ENCODE measurements around the gene GOLGA1.
"Not testable (repeated sequence)": the region's sequence is repeated elsewhere in the genome, so short reads cannot be mapped to it uniquely, and the experiment has no call there.

GOLGA1 gene

GRCh38 chr9:124920394-124920793 lies 20.5 kb downstream of the GOLGA1 start:
- H3K36me3 Mint-ChIP-seq (ENCODE audit: insufficient read depth), result peaks cover 58% of the 10 kb centered on the region
- H3K27me3 Mint-ChIP-seq; H3K4me1 Mint-ChIP-seq (ENCODE audit: low read depth in 2 of 2); DNase-seq; ATAC-seq (replicated peaks); H3K27ac Mint-ChIP-seq; H3K4me3 Mint-ChIP-seq; H3K9me3 Mint-ChIP-seq: not testable (repeated sequence)

DNA sequence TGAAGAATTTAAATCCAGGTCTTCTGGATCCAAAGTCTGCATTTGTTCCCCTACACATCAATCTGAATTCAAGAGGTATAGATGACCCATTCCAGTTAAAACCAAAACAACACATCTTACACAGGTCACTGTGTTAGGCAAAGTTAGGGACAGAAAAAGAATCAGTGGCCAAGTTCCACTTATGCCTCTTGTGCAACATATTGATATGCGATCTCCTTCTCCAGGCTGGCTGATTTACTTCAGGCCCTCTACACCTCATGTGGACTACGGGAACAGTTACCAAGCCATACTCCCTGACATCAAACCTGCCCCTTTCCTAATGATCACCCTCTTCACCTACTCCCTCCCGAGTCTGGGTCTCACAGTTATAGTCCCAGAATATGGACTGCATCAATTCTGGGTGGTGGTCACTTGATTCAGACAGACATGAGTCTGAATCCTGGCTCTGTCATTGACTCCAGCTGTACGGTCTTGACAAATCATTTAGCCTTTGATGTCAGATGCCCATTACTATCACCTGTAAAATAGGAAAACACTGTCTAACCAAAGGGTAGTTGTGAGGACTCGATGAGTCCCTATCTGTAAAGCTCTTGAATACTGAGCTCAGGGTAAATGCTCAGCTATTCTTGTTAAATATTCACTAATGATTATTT lies 26.0 kb downstream of the GOLGA1 start:
- Mint-ChIP-seq H3K27me3 (no peaks in the 10 kb centered on the region), H3K36me3 (ENCODE audit: insufficient read depth) (peaks cover 29% of the 10 kb centered on the region)
- no peak for ATAC-seq (replicated peaks)

DNA sequence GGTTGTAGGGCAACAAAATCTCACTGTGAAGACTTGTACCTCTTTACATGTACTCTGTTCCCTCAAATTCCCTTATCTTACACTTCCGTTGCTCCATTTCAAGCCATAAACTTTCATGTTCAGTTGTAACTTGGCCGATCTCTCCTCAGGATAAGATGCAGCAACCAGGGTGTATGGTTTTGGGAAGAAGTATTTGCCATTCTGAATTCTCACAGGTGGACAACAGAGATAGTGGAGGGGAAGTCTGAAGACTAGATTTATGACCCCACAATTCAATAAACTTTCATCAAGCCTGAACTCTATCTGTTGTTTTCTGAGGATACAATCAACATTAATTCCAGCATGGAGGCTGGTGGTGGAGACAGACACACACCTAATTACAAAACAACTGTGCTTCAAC lies 27.5 kb downstream of the GOLGA1 start:
- DNase-seq (no peak), ATAC-seq (replicated peaks) (no peak)
- H3K4me1 Mint-ChIP-seq (ENCODE audit: low read depth in 2 of 2), result peaks cover 0 to 13% of the 10 kb centered on the region in 2 donors
- no peak overlapping the region for H3K4me3 Mint-ChIP-seq
- H3K27ac Mint-ChIP-seq, result peak overlapping the region in 1 of 2 donors; percentile 14
- H3K9me3 Mint-ChIP-seq, result no peaks in the 10 kb centered on the region
- H3K27me3 Mint-ChIP-seq, result no peaks in the 10 kb centered on the region
- peaks cover 16% of the 10 kb centered on the region for H3K36me3 Mint-ChIP-seq (ENCODE audit: insufficient read depth)

More for the DNA sequence above, 26.0 kb downstream of the GOLGA1 start:
- H3K9me3 Mint-ChIP-seq, result no peaks in the 10 kb centered on the region
- H3K4me1 Mint-ChIP-seq (ENCODE audit: low read depth in 2 of 2), result peaks cover 0 to 13% of the 10 kb centered on the region in 2 donors
- DNase-seq, result no peak
- H3K27ac Mint-ChIP-seq, result no peak overlapping the region
- H3K4me3 Mint-ChIP-seq, result no peak overlapping the region

DNA sequence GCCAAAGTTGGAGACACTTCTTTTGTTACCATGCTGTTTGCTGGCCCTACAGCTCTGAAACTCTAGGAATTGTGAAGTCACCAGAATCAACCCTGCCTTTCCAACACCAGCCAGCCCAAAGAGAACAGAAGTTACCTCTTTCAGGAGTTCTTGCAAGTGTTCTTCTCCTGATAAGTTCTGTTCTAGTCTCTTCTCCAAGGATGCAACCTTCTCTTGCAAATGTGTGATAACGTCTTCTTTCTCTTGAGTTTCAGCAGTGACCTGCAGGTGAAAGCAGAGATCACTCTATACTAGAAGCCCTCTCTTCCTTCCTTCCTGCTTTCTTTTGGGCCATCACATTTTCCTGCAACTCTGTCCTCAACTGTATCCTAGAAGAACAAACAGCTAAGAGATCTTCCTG lies 29.1 kb downstream of the GOLGA1 start:
- Mint-ChIP-seq H3K36me3 (ENCODE audit: insufficient read depth) (peaks cover 16% of the 10 kb centered on the region), H3K27ac (peak overlapping the region in 1 of 2 donors; percentile 17)
- DNase-seq, result no peak

GRCh38 chr9:124908098-124908497 lies 32.8 kb downstream of the GOLGA1 start:
- Mint-ChIP-seq H3K9me3 (no peaks in the 10 kb centered on the region), H3K4me3 (no peak overlapping the region), H3K27me3 (no peaks in the 10 kb centered on the region), H3K36me3 (ENCODE audit: insufficient read depth) (peaks cover 26% of the 10 kb centered on the region), H3K4me1 (ENCODE audit: low read depth in 2 of 2) (peaks cover 0 to 7% of the 10 kb centered on the region in 2 donors), H3K27ac (peak overlapping the region; percentile 5 to 35)
- ATAC-seq (replicated peaks), result no peak
- no peak for DNase-seq

More for the DNA sequence above, 29.1 kb downstream of the GOLGA1 start:
- Mint-ChIP-seq H3K4me1 (ENCODE audit: low read depth in 2 of 2) (peaks cover 0 to 13% of the 10 kb centered on the region in 2 donors), H3K27me3 (no peaks in the 10 kb centered on the region), H3K9me3 (no peaks in the 10 kb centered on the region), H3K4me3 (no peak overlapping the region)
- no peak for ATAC-seq (replicated peaks)

GRCh38 chr9:124906966-124907365 lies 33.9 kb downstream of the GOLGA1 start:
- Mint-ChIP-seq H3K9me3 (no peaks in the 10 kb centered on the region), H3K27ac (peak overlapping the region in 1 of 2 donors; percentile 5), H3K27me3 (no peaks in the 10 kb centered on the region), H3K4me3 (no peak overlapping the region), H3K36me3 (ENCODE audit: insufficient read depth) (peaks cover 34% of the 10 kb centered on the region), H3K4me1 (ENCODE audit: low read depth in 2 of 2) (peaks cover 0 to 7% of the 10 kb centered on the region in 2 donors)
- DNase-seq (no peak), ATAC-seq (replicated peaks) (no peak)

DNA sequence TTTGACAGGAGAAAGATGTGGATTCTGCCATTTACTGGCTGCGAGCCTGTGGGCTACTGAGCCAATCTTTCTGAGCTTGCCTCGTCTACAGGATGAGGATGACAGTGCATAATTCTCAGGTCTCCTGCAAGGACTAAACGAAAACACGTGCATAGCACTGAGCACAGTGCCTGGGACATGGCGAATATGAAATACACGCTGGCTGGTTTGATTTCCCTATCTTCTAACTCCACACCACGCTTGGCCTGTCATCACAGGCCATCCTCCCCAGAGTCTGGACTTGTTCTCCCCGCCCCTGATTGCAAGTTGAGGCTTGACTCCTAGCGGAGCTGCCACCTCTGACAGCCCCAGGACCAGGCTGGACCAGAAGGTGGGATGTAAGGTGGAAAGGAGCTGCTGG lies 41.0 kb downstream of the GOLGA1 start:
- Mint-ChIP-seq H3K4me3 (no peak overlapping the region), H3K27me3 (no peaks in the 10 kb centered on the region), H3K36me3 (ENCODE audit: insufficient read depth) (peaks cover 49% of the 10 kb centered on the region), H3K4me1 (ENCODE audit: low read depth in 2 of 2) (peaks cover 5 to 10% of the 10 kb centered on the region in 2 donors), H3K9me3 (no peaks in the 10 kb centered on the region), H3K27ac (no peak overlapping the region)
- ATAC-seq (replicated peaks) (no peak), DNase-seq (no peak)

DNA sequence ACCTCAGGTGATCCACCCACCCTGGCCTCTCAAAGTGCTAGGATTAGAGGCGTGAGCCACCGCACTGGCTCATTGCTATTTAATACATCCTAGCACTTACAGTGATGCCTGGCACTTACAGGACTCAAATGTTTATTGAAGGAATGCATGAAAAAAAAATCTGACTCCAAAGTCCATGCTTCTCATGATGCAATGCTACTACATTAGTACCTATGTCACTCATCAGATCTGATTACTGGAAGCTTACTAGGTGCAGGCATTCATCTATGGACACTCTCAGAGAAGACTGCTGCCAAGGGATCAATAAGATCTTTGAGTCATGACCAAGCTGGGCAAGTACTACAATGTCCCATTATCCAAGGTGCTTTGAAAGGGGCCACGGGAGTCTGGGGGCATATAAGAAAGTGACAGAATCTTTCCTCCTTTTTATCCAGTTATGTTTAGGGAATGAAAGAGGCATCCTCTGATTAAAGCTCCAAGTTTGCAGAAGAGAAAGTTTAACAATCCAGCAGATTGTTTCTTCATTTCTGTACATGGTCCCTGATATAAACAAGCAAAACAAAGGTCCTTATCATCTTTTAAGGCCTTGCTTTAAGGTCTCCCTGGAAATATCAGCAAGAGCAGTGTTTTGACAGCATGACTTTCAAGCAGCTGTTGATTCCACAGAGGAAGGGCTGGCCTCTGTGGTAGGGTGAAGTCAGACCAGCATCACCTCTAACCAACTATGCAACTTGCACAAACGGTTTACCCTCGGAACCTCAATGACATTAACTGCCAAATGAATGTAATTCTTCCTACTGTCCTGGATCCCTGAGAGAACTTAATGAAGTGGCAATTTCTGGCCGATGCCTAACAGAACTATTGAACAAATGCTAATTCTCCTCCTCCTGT lies 43.1 kb downstream of the GOLGA1 start:
- H3K4me3 Mint-ChIP-seq, result no peak overlapping the region
- H3K9me3 Mint-ChIP-seq, result no peaks in the 10 kb centered on the region
- no peak overlapping the region for H3K27ac Mint-ChIP-seq
- no peaks in the 10 kb centered on the region for H3K27me3 Mint-ChIP-seq
- ATAC-seq (replicated peaks) (no peak), DNase-seq (no peak)
- H3K36me3 Mint-ChIP-seq (ENCODE audit: insufficient read depth), result peaks cover 45% of the 10 kb centered on the region
- H3K4me1 Mint-ChIP-seq (ENCODE audit: low read depth in 2 of 2), result peaks cover 9 to 10% of the 10 kb centered on the region in 2 donors

DNA sequence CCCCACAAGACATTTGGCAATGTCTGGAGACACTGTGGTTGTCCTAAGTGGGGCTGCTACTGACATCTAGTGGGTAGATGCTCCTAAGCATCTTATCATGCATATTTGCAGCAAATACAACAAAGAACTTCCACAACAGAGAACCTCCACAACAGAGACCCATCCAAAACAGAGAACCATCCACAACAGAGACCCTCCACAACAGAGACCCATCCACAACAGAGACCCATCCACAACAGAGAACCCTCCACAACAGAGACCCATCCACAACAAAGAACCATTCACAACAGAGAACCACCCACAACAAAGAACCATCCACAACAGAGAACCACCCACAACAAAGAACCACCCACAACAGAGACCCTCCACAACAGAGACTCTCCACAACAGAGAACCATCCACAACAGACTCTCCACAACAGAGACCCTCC lies 46.1 kb downstream of the GOLGA1 start:
- H3K36me3 Mint-ChIP-seq (ENCODE audit: insufficient read depth), result peaks cover 30% of the 10 kb centered on the region
- no peak overlapping the region for H3K4me3 Mint-ChIP-seq
- H3K27ac Mint-ChIP-seq, result peak overlapping the region; percentile 3 to 11

DNA sequence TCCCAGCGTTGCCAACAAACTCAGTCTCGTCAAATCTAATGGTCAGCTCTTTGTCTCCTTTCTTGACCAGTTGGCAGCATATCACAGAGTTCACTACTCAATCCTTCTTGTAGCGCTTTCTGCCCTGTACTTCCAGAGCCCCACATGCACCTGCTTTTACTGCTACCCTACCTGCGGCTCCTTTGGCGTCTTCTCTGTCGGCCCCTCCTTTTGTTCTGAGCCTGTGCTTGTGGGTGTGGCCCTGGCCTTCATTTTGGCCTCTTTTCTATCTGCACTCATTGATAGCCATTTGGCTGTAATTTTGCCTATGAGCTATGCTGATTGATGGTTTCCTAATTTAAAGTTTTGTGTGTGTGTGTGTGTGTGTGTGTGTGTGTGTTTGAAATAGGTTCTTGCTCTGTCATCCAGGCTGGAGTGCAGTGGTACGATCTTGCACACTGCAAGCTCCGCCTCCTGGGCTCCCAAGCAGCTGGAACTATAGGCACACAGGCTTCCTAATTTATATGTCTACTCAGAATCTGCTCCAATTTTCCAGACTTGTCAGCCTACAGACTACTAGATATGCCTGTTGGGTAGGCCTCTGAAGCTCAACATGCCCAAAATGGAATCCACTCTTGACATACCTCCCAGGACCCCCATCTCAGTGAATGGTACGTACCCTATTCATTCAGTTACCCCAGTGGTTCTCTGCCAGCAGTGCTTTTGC lies 46.7 kb downstream of the GOLGA1 start:
- H3K4me1 Mint-ChIP-seq (ENCODE audit: low read depth in 2 of 2), result peaks cover 10 to 12% of the 10 kb centered on the region in 2 donors
- no peak overlapping the region for H3K4me3 Mint-ChIP-seq
- peak overlapping the region; percentile 3 to 11 for H3K27ac Mint-ChIP-seq
- H3K36me3 Mint-ChIP-seq (ENCODE audit: insufficient read depth), result peaks cover 28% of the 10 kb centered on the region
- no peak for DNase-seq
- no peaks in the 10 kb centered on the region for H3K27me3 Mint-ChIP-seq
- no peaks in the 10 kb centered on the region for H3K9me3 Mint-ChIP-seq
- ATAC-seq (replicated peaks), result no peak

More for the DNA sequence above, 46.1 kb downstream of the GOLGA1 start:
- no peaks in the 10 kb centered on the region for H3K9me3 Mint-ChIP-seq
- peak; percentile 92 for ATAC-seq (replicated peaks)
- peak; percentile 36 to 60 (median 41) for DNase-seq
- no peaks in the 10 kb centered on the region for H3K27me3 Mint-ChIP-seq
- H3K4me1 Mint-ChIP-seq (ENCODE audit: low read depth in 2 of 2), result peaks cover 9 to 10% of the 10 kb centered on the region in 2 donors

- H3K36me3 Mint-ChIP-seq (ENCODE audit: insufficient read depth), result peaks cover 30% of the 10 kb centered on the region
- no peaks in the 10 kb centered on the region for H3K9me3 Mint-ChIP-seq
- H3K27me3 Mint-ChIP-seq, result no peaks in the 10 kb centered on the region
- no peak overlapping the region for H3K4me3 Mint-ChIP-seq
- H3K4me1 Mint-ChIP-seq (ENCODE audit: low read depth in 2 of 2), result peaks cover 7 to 9% of the 10 kb centered on the region in 2 donors
- peak overlapping the region in 1 of 2 donors; percentile 60 for H3K27ac Mint-ChIP-seq
- no peak for DNase-seq
- no peak for ATAC-seq (replicated peaks)
These were observed 50.7 kb downstream of the GOLGA1 start for GRCh38 chr9:124890179-124890578.

GRCh38 chr9:124889006-124889405 lies 51.9 kb downstream of the GOLGA1 start:
- Mint-ChIP-seq H3K36me3 (ENCODE audit: insufficient read depth) (peaks cover 31% of the 10 kb centered on the region), H3K27me3 (no peaks in the 10 kb centered on the region), H3K27ac (peak overlapping the region; percentile 55 to 82), H3K9me3 (no peaks in the 10 kb centered on the region), H3K4me1 (ENCODE audit: low read depth in 2 of 2) (peaks cover 0 to 4% of the 10 kb centered on the region in 2 donors), H3K4me3 (no peak overlapping the region)
- DNase-seq, result no peak
- no peak for ATAC-seq (replicated peaks)

- Mint-ChIP-seq H3K36me3 (ENCODE audit: insufficient read depth) (peaks cover 24% of the 10 kb centered on the region), H3K9me3 (no peaks in the 10 kb centered on the region), H3K4me1 (ENCODE audit: low read depth in 2 of 2) (peaks cover 0 to 4% of the 10 kb centered on the region in 2 donors), H3K27ac (no peak overlapping the region), H3K27me3 (no peaks in the 10 kb centered on the region), H3K4me3 (no peak overlapping the region)
- no peak for ATAC-seq (replicated peaks)
- no peak for DNase-seq
These were observed 53.1 kb downstream of the GOLGA1 start for GRCh38 chr9:124887832-124888231.
